HepG2 (cell line): ENCODE results near the gene AGT. TPM values are rescaled to one million over a fixed set of nuclear protein-coding genes. Genes with fewer than 3 reads are reported as not detected.

Source experiments
- ATAC-seq: fragments of 200-7000 bp; cut with Tn5 transposase; 3 replicates; pipeline ENCODE4 v1.9.1; 2020; ENCODE audit warnings: mild to moderate bottlenecking, moderate library complexity
- BruUV-seq: library from RNA; stranded (reverse); fragments of 400-500 nt; replicated peaks from 2 replicates; lab custom pipeline; 2021; lab: Mats Ljungman, UMichigan
- CTCF ChIA-PET: fragments of 300-600 bp; formaldehyde crosslinking; extraction: SDS; loops from one replicate; lab custom pipeline; 2021; ENCODE audit warnings: low total read pairs, inconsistent platforms, low intra/inter-chr PET ratio; lab: Yijun Ruan, JAX
- POLR2A ChIA-PET: fragments of 350-600 bp; sonication (Branson Sonifier 250); formaldehyde crosslinking; loops from one replicate; lab custom pipeline; 2020; ENCODE audit warnings: antibody characterized with exemption, inconsistent platforms; lab: Yijun Ruan, JAX
- DNase-seq: peaks from one replicate; pipeline ENCODE4 v3.0.0-alpha.2; 2015; ENCODE audit warnings: low spot score
- FAIRE-seq: peaks from 3 replicates; lab custom pipeline; 2011; peaks lifted over from hg19 to GRCh38; lab: Jason Lieb, UNC
- H2AFZ ChIP-seq: one replicate; pipeline ENCODE4 v1.6.1; 2011; ENCODE audit warnings: low read length, inconsistent platforms
- H3K27ac ChIP-seq: fragments of 300-600 bp; 3 replicates; pipeline ENCODE4 v1.8.0; 2011; ENCODE audit warnings: mixed run types, mild to moderate bottlenecking, mixed read lengths, low read length, inconsistent platforms; ENCODE audit not compliant: insufficient read depth; ENCODE audit errors: extremely low read length
- H3K27me3 ChIP-seq, 2 experiments: fragments of 200-600 bp in 1 of 2; 2 replicates in 1 of 2; 3 replicates in 1 of 2; pipeline versions ENCODE4 v1.6.0 to v1.8.0; 2011; ENCODE audit warnings: low read length in 2 of 2, mild to moderate bottlenecking in 2 of 2, moderate library complexity in 2 of 2, inconsistent platforms in 1 of 2; ENCODE audit not compliant: insufficient read depth in 2 of 2, control insufficient read depth in 1 of 2
- H3K36me3 ChIP-seq, 2 experiments: fragments of 200-600 bp in 1 of 2; replicated peaks in 1 of 2; 2 replicates in 1 of 2; 3 replicates in 1 of 2; pipeline versions ENCODE4 v1.5.1 to v1.8.0; 2011; ENCODE audit warnings: low read length in 2 of 2, inconsistent platforms in 1 of 2; ENCODE audit not compliant: insufficient read depth in 2 of 2, control insufficient read depth in 1 of 2
- H3K4me1 ChIP-seq: 2 replicates; pipeline ENCODE4 v1.5.1; 2012; ENCODE audit warnings: low read length, inconsistent platforms; ENCODE audit not compliant: insufficient read depth
- H3K4me2 ChIP-seq: 2 replicates; pipeline ENCODE4 v1.6.0; 2011; ENCODE audit warnings: low read depth, low read length, inconsistent platforms
- H3K4me3 ChIP-seq, 3 experiments: fragments of 200-600 bp in 1 of 3; sonication (generic), shearing (Covaris generic) in 1 of 3; replicated peaks in 1 of 3; 2 replicates each; pipeline ENCODE4 v1.5.1; 2011 to 2016; ENCODE audit warnings: low read length in 3 of 3, inconsistent platforms in 2 of 3, low read depth in 2 of 3, mild to moderate bottlenecking in 2 of 3, control low read depth in 1 of 3, mixed read lengths in 1 of 3; ENCODE audit not compliant: insufficient read depth in 1 of 3
- H3K79me2 ChIP-seq: one replicate; pipeline ENCODE4 v1.6.1; 2011; ENCODE audit warnings: low read length, inconsistent platforms; ENCODE audit not compliant: insufficient read depth
- H3K9ac ChIP-seq: 2 replicates; pipeline ENCODE4 v1.6.0; 2011; ENCODE audit warnings: mild to moderate bottlenecking, low read depth, low read length, inconsistent platforms; ENCODE audit not compliant: insufficient read depth
- H3K9me3 ChIP-seq: 2 replicates; pipeline ENCODE4 v1.5.1; 2012; ENCODE audit warnings: mild to moderate bottlenecking, low read length
- H4K20me1 ChIP-seq: 2 replicates; pipeline ENCODE4 v1.6.0; 2011; ENCODE audit warnings: inconsistent platforms, mild to moderate bottlenecking, low read length, moderate library complexity; ENCODE audit not compliant: insufficient read depth
- HNRNPL ChIP-seq: fragments of 200-400 bp; formaldehyde crosslinking; IDR thresholded peaks from 2 replicates; pipeline ENCODE4 v1.6.1; 2017; ENCODE audit warnings: mild to moderate bottlenecking, low read depth, low read length
- JARID2 ChIP-seq: sonication (generic); formaldehyde crosslinking; IDR thresholded peaks from 2 replicates; pipeline ENCODE4 v1.8.1; 2023; ENCODE audit warnings: missing genetic modification reagents, inconsistent platforms; ENCODE audit not compliant: insufficient replicate concordance
- KAT8 ChIP-seq: IDR thresholded peaks from 2 replicates; pipeline ENCODE4 v1.6.1; 2016; ENCODE audit warnings: missing genetic modification reagents, missing compliant biosample characterization
- RXRA ChIP-seq: sonication (generic); formaldehyde crosslinking; IDR thresholded peaks from 2 replicates; pipeline ENCODE4 v1.5.1; 2020; ENCODE audit warnings: missing genetic modification reagents
- ZFP62 ChIP-seq: sonication (generic); formaldehyde crosslinking; IDR thresholded peaks from 2 replicates; pipeline ENCODE4 v1.4.0; 2020; ENCODE audit warnings: missing genetic modification reagents
- ZNF296 ChIP-seq: sonication (generic); formaldehyde crosslinking; conservative IDR thresholded peaks from 2 replicates; pipeline ENCODE4 v1.5.0; 2020; ENCODE audit warnings: mild to moderate bottlenecking, missing genetic modification reagents
- ZNF510 ChIP-seq: sonication (generic); formaldehyde crosslinking; IDR thresholded peaks from 2 replicates; pipeline ENCODE4 v1.4.0; 2020; ENCODE audit warnings: low read depth, mild to moderate bottlenecking, missing genetic modification reagents
- WGBS: methylation state at CpG from one replicate; pipeline ENCODE4 v1.1.6; 2017; ENCODE audit warnings: low lambda C conversion rate; 5-methylcytosine and 5-hydroxymethylcytosine counted together
- in situ Hi-C: cut with HindIII; loops from 2 replicates; pipeline ENCODE4 v1.10.0; 2017; ENCODE audit warnings: low pct_unique_long_range_greater_than_20kb; ENCODE audit not compliant: extremely low pct_ligation_motif_present
- intact Hi-C: fragments of 100-400 bp; cut with micrococcal nuclease; formaldehyde crosslinking; loops from one replicate; pipeline ENCODE4 v1.10.0; 2022; ENCODE audit not compliant: unreplicated experiment
- polyA plus RNA-seq, 8 experiments: library from polyadenylated mRNA; depleted of rRNA in 3 of 8; stranded (reverse) in 7 of 8; unstranded in 1 of 8; fragments of >200 nt; fragmentation: Illumina TruSeq in 4 of 8; extraction: Trizol in 4 of 8; gene quantifications; 2 replicates each; pipeline versions ENCODE4 v1.2.1 to v1.2.3, GENCODE V29; 2011 to 2016; ENCODE audit warnings: low read depth in 4 of 8, missing spikeins in 1 of 8, mixed read lengths in 1 of 8; ENCODE audit not compliant: insufficient read depth in 1 of 8
- total RNA-seq, 5 experiments: library from RNA; depleted of rRNA; stranded (reverse); fragments of >200 nt; fragmentation: Illumina TruSeq; extraction: Trizol; gene quantifications; 2 replicates each; pipeline ENCODE4 v1.2.3, GENCODE V29; 2016; ENCODE audit warnings: low read depth in 1 of 5
- TF ChIP-seq, protein P1 (sequence below): sonication (generic); formaldehyde crosslinking; IDR thresholded peaks from 2 replicates; pipeline ENCODE4 v1.4.0; 2020; ENCODE audit warnings: mild to moderate bottlenecking, missing genetic modification reagents
- TF ChIP-seq, protein P2 (sequence below): sonication (generic); formaldehyde crosslinking; IDR thresholded peaks from 2 replicates; pipeline ENCODE4 v1.5.1; 2020; ENCODE audit warnings: mild to moderate bottlenecking, missing genetic modification reagents, moderate library complexity
- TF ChIP-seq, protein P3 (sequence below): sonication (generic); formaldehyde crosslinking; IDR thresholded peaks from 2 replicates; pipeline ENCODE4 v1.5.1; 2020; ENCODE audit warnings: missing genetic modification reagents, mild to moderate bottlenecking, borderline replicate concordance
- TF ChIP-seq, protein P4 (sequence below): sonication (generic); formaldehyde crosslinking; IDR thresholded peaks from 2 replicates; pipeline ENCODE4 v1.4.0; 2020; ENCODE audit warnings: mild to moderate bottlenecking, missing genetic modification reagents

The AGT gene
- total and polyA plus RNA-seq, 2 of the 13 experiments (the other 11 are each of a cell fraction or from before 2014, with no cell fraction given): 892 to 2,071 TPM

DNA sequence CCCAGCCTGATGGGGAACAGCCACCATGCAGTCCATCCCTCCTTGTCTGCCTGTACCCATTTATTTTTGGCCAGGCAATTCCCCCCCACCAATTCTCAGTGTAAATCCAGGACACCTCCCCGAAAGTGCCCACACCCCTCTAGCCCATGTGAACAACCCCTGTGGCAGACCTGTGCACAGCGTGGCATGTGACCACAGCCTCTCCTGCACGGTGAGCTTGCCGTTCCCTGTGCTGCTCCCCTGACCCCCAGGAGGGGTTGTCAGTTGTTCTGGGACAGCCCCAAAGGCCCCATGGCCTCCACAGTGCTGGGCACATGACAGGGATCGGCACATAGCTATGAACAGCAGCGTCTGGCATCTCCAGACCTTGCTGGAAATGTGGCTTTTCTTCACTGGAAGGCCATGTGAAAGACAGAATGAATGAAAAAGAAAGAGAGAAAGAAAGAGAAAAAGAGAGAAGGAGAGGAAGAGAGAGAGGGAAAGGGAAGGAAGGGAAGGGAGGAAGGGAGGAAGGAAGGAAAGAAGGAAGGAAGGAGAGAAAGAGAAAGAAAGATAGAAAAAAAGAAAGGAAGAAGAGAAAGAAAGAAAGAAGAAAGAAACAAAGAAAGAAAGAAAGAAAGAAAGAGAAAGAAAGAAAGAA is 37.2 kb upstream of the AGT start:
- Histone ChIP-seq H3K9ac (no peak overlapping the region), H3K4me1 (peaks cover 94% of the 10 kb centered on the region), H3K36me3 (no peaks in the 10 kb centered on the region), H4K20me1 (no peaks in the 10 kb centered on the region), H3K4me3 (peak overlapping the region in 2 of 3 experiments; percentile 18 to 30; a peak in 2 of 6 replicates), H2AFZ (no peak overlapping the region), H3K4me2 (peak overlapping the region; percentile 87), H3K27ac (no peak overlapping the region), H3K79me2 (no peaks in the 10 kb centered on the region), H3K9me3 (no peaks in the 10 kb centered on the region), H3K27me3 (no peaks in the 10 kb centered on the region)
- FAIRE-seq: no peak
- CTCF ChIA-PET: no interaction called here
- intact Hi-C loops: loop anchor here (2.0 to 5.0 kb wide), 2 partner anchors 22 to 39 kb away; partner anchors contain the start of gene AGT
- POLR2A ChIA-PET: interaction anchor here (3.6 to 3.9 kb wide), 2 partner anchors 37 to 43 kb away, joined by 25 to 46 read pairs; partner anchors contain the start of gene AGT
- ATAC-seq: no peak
- in situ Hi-C loops: no loop called here
- DNase-seq: no peak
- no TSS peak for BruUV-seq
- 7% methylated on average over 4 of the region's 6 CpGs for WGBS
- TF ChIP-seq, protein P1, sequence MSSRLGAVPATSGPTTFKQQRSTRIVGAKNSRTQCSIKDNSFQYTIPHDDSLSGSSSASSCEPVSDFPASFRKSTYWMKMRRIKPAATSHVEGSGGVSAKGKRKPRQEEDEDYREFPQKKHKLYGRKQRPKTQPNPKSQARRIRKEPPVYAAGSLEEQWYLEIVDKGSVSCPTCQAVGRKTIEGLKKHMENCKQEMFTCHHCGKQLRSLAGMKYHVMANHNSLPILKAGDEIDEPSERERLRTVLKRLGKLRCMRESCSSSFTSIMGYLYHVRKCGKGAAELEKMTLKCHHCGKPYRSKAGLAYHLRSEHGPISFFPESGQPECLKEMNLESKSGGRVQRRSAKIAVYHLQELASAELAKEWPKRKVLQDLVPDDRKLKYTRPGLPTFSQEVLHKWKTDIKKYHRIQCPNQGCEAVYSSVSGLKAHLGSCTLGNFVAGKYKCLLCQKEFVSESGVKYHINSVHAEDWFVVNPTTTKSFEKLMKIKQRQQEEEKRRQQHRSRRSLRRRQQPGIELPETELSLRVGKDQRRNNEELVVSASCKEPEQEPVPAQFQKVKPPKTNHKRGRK (CRISPR knock-in tag): peak; percentile 100
- 0 out of 2 replicates have a peak, but pooled peaks have one; percentile 24 for TF ChIP-seq ZNF296 (CRISPR knock-in tag)
- TF ChIP-seq, protein P2, sequence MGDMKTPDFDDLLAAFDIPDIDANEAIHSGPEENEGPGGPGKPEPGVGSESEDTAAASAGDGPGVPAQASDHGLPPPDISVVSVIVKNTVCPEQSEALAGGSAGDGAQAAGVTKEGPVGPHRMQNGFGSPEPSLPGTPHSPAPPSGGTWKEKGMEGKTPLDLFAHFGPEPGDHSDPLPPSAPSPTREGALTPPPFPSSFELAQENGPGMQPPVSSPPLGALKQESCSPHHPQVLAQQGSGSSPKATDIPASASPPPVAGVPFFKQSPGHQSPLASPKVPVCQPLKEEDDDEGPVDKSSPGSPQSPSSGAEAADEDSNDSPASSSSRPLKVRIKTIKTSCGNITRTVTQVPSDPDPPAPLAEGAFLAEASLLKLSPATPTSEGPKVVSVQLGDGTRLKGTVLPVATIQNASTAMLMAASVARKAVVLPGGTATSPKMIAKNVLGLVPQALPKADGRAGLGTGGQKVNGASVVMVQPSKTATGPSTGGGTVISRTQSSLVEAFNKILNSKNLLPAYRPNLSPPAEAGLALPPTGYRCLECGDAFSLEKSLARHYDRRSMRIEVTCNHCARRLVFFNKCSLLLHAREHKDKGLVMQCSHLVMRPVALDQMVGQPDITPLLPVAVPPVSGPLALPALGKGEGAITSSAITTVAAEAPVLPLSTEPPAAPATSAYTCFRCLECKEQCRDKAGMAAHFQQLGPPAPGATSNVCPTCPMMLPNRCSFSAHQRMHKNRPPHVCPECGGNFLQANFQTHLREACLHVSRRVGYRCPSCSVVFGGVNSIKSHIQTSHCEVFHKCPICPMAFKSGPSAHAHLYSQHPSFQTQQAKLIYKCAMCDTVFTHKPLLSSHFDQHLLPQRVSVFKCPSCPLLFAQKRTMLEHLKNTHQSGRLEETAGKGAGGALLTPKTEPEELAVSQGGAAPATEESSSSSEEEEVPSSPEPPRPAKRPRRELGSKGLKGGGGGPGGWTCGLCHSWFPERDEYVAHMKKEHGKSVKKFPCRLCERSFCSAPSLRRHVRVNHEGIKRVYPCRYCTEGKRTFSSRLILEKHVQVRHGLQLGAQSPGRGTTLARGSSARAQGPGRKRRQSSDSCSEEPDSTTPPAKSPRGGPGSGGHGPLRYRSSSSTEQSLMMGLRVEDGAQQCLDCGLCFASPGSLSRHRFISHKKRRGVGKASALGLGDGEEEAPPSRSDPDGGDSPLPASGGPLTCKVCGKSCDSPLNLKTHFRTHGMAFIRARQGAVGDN (CRISPR knock-in tag): peak; percentile 25; the same call in 1 of the 2 replicates
- TF ChIP-seq, protein P3, sequence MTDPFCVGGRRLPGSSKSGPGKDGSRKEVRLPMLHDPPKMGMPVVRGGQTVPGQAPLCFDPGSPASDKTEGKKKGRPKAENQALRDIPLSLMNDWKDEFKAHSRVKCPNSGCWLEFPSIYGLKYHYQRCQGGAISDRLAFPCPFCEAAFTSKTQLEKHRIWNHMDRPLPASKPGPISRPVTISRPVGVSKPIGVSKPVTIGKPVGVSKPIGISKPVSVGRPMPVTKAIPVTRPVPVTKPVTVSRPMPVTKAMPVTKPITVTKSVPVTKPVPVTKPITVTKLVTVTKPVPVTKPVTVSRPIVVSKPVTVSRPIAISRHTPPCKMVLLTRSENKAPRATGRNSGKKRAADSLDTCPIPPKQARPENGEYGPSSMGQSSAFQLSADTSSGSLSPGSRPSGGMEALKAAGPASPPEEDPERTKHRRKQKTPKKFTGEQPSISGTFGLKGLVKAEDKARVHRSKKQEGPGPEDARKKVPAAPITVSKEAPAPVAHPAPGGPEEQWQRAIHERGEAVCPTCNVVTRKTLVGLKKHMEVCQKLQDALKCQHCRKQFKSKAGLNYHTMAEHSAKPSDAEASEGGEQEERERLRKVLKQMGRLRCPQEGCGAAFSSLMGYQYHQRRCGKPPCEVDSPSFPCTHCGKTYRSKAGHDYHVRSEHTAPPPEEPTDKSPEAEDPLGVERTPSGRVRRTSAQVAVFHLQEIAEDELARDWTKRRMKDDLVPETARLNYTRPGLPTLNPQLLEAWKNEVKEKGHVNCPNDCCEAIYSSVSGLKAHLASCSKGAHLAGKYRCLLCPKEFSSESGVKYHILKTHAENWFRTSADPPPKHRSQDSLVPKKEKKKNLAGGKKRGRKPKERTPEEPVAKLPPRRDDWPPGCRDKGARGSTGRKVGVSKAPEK (CRISPR knock-in tag): peak; percentile 99
- TF ChIP-seq RXRA (CRISPR knock-in tag): no peak
- TF ChIP-seq ZNF510 (CRISPR knock-in tag): no peak
- TF ChIP-seq JARID2 (CRISPR knock-in tag): no peak
- TF ChIP-seq HNRNPL: 0 out of 2 replicates have a peak, but pooled peaks have one; percentile 3
- TF ChIP-seq, protein P4, sequence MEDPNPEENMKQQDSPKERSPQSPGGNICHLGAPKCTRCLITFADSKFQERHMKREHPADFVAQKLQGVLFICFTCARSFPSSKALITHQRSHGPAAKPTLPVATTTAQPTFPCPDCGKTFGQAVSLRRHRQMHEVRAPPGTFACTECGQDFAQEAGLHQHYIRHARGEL: 0 out of 2 replicates have a peak, but pooled peaks have one; percentile 39
- no peak for TF ChIP-seq KAT8 (CRISPR knock-in tag)
- TF ChIP-seq ZFP62: no peak
